GM19240 (cell line): ENCODE results near the gene NPC1L1.
"Not testable (repeated sequence)": the region's sequence is repeated elsewhere in the genome, so short reads cannot be mapped to it uniquely, and the experiment has no call there.

Source experiments
- DNase-seq: peaks from one replicate; pipeline ENCODE4 v3.0.0; 2011; ENCODE audit warnings: low spot score; ENCODE audit not compliant: insufficient read length

The NPC1L1 gene

DNA sequence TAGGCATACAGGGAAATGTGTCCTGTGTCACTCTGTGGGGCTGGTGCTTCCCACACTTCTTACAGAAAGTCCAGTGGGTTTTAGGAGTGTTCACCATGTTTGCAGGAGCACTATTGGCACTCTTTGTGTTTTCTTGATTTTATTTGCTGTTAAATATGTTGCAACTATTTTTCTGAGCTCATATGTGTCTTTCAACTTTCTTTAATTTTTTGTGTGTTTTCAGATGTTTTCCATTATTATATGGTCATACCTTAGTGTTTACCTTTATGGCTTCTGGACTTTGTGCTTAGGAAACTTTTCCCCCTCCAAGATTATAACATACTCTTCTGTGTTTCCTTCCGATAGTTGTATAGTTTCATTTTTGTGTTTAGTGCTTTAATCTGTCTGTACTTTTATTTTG is 29.9 kb downstream of the NPC1L1 start:
- DNase-seq: no peak

DNA sequence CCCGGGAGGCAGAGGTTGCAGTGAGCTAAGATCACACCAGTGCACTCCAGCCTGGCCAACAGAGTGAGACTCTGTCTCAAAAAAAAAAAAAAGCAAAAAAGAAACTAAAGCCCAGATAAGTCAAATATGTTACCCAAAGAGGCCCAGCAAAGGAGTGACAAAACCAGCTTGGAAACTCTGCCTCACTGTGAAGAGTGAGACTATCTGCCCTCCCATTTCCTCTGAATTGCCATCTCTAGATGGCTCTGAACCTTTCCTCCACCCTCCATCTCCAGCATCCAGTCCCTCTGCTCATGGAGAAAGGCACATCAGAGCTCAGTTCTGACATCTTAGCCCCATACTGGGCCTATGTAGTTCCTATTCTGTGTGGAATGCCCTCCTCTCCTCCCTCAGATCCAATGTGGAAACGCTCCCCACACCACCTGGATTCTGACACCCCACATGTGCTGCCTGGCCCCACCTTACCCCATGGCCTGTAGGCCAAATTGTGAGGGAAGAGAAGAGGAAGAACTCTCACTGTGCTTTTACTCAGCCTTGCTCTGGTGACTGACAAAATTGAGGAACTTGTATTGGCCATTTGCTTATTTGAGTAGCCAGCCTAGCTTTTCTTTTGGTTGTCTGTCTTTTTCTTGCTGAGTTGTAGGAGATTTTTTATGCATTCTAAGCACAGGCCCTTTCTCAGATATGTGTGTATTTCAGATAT is 32.7 kb downstream of the NPC1L1 start:
- DNase-seq: no peak

DNA sequence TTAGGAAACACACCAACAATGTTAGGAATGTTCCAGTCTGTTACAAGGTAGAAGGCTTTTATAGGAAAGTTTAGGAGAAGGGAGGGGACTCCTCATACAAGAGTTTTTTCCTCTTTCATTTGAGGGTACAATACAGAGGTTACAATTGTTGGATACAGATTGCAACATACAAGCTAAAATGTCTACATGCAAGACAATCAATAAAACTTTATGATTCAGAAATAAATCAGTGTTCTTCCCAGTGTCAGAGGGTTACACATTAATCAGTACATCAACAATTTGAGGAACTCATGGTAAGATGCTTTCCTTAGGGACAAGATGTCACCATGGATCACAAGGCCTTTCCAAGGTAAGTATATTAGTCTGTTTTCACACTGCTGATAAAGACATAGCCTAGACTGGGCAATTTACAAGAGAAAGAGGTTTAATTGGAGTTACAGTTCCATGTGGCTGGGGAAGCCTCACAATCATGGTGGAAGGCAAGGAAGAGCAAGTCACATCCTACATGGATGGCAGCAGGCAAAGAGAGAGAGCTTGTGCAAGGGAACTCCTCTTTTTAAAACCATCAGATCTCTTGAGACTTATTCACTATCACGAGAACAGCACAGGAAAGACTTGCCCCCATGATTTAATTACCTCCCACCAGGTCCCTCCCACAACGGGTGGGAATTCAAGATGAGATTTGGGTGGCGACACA is 34.4 kb downstream of the NPC1L1 start:
- DNase-seq: not testable (repeated sequence)

DNA sequence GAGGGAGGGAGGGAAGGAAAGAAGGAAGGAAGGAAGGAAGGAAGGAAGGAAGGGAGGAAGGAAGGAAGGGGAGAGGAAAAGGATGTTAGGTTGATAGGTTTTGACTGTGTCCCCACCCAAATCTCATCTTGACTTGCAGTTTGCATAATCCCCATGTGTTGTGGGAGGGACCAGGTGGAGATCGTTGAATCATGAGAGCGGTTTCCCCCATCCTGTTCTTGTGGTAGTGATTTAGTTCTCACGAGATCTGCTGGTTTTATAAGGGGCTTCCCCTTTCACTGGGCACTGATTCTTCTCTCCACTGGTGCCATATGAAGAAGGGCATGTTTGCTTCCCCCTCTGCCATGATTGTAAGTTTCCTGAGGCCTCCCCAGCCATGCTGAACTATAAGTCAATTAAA is 35.5 kb downstream of the NPC1L1 start:
- no peak for DNase-seq

DNA sequence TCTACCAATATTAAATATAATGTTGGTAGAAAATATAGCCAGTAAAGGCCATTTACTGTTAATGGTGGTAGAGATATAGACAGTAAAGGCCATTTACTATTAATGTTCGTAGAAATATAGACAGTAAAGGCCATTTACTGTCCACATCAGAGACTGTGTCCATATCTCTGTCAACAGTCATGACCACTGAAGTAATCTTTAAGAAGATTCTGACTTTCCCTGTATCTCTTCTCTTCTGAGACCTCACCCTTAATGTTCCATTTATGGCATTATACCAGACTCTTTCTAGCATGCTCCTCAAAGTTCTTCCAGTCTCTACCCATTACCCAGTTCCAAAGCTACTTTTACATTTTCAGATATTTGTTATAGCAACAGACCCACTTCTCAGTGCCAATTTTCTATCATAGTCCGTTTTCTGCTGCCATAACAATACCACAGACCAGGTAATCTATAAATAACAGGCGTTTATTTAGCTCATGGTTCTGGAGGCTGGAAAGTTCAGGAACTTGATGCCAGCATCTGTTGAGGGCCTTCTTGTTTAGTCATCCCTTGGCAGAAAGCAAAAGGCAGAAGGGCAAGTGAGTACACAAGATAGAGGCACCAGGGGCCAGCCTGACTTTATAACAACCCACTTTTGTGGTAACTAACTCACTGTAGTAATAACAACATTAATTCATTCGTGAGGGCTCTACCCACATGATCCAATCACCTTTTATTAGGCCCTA is 42.7 kb downstream of the NPC1L1 start:
- DNase-seq: no peak

DNA sequence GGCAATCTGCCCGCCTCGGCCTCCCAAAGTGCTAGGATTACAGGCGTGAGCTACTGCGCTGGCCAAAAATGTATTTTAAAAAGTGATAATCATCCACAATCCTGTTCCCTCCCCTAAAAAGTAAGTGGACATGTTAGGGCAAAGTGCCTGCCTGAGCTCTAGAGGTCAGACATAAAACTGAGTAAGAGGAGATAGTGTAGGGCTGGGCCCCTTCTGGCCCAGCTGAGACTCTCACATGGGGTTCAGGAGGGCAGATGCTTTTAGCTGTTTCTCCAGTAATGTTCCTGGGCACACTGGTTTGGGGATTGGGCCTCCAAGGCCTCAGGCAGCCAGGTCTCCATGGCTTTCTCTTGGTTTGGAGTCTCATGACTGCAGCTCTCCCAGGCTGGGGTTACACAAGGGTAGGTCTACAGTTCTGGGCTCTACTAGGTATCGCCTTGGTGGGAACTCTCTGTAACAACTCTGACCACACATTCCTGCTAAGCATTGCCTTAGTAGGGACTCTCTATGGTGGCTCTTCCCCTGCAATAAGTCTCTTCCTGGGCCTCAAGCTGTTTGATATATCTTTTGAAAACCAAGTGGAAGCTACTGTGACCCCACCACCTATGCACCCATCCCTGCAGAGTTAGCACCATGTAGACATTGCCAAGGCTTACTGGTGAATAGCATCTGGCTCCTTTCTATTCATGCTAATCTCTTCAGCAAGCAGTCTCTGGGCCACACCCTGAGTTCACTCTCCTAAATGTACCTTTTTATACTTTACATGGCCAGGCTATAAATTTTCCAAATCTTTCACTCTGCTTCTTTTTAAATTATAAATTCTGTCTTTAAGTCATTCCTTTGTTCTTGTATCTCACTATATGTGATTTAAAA is 43.7 kb downstream of the NPC1L1 start:
- no peak for DNase-seq

DNA sequence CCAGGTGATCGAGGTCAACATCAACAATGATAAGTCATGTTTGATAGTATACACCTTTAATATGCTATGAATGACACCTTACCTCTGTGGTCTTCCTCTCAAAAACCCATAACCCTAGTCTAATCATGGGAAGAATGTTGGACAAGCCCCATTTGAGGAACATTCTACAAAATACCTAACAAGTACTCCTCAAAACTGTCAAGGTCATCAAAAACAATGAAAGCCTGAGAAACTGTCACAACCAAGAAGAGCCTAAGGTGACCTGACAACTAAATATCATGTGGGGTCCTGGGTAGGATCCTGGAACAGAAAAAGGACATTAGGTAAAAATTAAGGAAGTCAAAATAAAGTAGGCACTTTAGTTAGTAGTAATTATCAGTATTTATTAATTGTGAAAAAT is 44.7 kb downstream of the NPC1L1 start:
- no peak for DNase-seq

DNA sequence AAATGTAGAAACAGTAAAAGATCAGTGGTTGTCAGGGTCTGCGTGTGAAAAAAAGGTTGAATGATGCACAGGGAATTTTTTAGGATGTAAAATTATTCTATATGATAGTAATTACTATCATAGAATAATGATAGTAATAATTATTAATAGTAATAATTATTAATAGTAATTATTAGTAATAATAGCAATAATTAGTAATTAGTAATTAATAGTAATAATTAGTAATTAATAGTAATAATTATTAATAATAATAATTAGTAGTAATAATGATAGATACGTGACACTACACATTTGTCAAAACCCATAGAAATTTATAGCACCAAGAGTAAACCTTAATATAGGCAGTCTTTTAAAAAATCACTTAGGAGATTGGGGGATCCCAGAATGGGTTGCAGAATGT is 46.2 kb downstream of the NPC1L1 start:
- no peak for DNase-seq

DNA sequence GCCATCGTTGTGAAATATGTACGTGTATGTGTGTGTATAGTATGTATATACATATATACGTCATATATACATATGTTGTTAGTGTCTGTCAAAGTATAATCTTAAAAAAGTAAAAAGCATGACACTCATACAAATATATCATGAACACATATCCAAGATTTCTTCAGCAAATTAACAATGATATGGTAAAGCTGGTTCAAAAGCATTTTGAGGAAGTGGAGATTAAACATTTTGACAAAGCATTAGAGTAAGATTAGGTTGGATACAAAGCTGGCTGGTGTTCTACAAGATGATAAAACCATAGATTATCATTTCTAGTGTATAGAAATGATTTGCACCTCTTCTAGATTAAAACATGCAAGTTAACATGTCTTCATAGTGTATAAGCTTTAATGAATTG is 49.9 kb downstream of the NPC1L1 start:
- no peak for DNase-seq

DNA sequence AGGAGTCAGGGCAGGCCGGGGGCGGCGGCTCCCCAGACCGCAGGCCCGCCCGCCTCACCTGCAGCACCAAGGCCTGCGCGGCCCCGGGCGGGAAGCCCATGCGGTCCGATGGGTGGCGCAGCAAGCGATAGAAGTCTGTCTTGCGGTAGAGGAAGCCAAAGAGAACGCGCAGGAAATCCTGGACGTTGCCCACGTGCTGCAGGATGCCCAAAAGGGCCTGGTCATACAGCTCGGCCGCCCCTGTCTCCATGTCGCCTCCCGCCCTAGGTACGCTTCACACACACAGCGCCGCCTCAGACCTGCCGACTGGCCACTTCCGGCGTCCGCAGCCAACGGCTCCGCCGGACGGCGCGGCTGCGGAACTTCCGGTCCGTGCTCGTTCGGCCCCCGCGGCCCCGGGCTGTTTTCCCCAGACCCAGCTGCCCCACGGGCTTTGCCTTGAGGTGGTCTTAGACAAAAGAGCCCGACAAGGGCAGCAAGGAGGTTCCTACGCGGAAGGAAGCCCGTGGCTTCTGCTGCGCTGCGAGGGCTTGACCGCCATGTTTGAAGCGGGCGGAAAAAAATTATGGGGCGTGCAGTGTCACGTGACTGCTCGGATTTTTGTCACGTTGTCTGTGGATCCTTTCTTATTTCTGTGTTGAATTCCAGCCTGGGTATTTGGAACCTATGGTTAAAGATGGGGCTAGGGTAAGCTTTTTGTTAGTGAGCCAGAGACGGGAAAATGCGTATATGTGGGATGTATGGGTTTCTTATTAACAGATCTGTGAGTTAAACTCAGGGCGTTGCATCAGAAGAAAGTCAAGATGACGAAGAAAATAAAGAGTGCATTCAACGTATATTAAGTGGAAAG is 50.6 kb downstream of the NPC1L1 start, which contains the start of gene NUDCD3:
Gene NUDCD3 (minus strand): TSS at position 308 of the 850 bp plus-strand sequence. CDS start 58 bp downstream, at position 250.
- peak; percentile 65 for DNase-seq

DNA sequence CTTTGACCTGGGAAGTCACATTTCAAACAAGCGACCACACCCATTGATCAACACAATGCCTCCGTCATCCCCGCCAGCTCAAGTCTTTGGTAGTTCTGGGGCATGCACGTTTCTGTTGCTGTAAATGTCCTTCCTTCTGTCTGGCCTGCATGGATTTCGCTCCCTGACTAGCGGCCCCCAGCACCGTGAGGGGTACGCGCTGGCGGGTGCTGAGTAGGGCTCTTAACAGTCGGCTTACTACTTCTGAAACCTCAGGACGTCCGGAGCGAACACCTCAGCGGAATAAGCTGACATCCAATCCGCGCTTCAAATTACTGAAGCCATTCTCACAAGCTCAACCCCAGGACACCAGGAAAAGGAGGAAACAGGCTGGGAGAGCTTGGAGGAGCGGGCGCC is 51.2 kb downstream of the NPC1L1 start:
- DNase-seq: peak; percentile 14

DNA sequence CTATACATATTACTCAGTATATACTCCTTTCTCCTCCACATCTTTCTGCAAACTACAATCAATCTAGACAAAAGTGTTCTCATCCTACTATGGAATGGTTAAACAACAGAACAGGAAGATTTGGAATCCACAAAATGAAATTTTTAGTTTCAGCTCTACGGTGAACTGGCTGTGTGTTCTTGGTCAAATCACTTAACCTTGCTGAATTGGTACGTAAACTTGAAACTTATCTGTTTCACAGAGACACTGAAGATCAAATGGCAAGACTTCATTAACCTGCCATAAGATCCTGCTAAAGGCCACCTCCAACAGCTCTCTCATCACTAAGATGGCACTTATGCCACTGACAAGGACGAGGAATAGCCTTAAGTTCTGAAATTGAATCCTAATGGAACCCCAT is 52.2 kb downstream of the NPC1L1 start:
- no peak for DNase-seq

DNA sequence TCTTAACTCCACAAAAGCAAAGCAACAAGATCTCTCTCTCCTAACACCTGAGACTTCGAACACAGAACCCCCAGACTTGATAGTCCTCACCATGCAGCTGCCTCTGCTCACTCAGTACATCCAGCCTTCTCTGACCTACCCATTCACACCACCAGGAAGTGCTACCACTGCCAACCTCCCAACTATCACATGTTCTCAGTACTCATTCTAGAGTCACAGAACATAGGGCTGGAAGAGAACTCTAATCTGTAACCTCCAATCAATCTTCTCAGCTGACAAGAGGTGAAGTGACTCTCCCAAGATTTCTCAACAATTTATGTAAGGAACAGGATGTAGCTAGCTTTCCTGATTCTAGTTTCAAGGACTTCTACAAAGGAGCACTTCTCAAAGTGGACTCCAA is 54.4 kb downstream of the NPC1L1 start:
- DNase-seq: no peak

DNA sequence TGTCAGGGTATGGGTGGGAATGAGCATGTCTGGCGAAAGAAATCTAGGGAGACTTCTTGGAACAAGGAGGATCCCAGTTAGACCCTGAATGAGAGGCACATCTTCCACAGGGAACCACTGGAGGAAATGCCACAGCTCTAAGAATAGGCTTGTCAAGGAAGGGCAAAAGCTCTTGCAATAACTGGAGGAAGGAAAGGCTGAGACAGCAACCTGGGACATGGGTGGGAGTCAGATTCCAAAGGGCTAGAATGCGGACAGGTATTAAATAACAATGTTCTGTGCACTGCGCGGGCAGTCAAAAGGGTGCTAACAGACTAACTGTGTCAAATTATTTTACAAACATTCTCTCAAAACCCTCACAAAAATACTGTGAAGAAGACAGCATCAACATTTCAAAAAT is 55.1 kb downstream of the NPC1L1 start:
- no peak for DNase-seq

DNA sequence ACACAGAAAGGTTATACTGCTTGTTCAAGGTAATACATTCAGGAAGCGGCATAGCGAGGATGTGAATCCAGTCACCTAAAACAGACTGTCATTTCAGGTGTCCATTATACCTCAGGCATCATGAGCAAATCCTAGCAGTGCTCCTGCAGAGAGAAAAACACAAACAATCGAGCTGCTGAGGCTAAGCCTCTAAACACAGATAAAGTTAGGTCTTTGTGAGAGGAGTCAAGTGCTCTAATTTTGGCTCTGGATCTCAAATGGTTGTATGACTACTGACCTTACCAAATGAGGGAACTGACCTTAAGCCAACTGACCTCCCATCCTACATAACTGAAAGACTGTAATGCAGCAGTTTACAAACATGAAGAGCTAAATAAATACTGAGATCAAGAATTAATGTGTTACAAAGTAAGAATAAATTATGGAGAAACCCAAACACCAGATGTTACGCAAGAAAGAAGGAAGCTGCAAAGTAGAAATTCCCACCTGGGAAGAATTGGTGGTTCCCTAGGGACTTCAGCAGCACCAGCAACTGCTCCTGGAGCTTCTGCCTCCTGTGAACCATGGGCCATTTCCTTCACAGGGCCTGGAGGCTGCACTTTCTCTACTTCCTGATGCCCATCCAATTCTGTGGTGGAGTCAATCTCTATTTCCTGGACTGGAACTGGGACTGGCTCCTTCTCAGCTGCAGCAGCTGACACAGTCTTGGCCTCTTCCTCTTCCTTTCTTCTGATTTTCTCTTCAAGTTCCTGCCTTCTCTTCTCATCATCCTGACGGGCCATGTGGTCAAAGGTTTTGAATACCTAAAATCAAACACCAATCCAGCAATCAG is 56.4 kb downstream of the NPC1L1 start:
- DNase-seq: no peak

DNA sequence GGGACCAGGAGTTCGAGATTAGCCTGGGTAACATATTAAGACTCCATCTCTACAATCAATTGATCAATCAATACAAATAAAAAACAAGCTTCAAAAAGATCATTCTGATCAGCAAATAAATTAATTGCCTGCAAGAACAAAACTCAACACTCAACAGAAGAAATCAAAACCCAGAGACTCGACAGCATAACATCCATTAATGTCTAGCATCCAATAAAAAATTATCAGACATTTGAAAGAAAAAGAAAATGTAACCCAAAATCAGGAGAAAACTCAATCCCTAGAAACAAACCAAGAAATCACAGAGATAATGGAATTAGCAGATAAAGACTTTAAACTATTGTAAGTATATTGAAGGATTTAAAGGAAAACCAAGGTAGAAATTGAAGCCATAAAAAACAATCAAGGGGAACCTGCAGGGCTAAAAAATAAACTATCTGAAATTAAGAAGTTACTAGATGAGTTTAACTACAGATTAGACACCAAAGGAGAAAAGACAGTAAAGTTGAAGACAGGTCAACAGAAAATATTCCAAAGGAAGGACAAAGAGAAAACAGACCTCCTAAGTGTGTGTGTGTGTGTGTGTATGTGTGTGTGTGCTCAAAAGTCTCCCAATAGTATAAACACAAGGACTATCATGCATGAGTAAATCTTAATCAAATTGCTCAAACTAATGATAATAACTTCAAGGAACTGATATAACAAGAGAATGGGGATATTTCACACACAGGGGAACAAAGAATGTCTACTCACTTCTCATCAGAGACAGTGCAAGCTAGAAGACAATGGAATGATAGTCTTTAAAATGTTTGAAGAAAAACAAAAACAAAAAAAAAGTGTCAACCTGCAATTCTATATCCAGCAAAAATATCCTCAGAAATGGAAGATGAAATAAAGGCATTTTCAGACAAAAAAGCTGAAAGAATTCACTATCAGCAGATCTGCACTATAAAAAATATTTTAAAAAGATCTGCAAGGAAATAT is 58.3 kb downstream of the NPC1L1 start:
- DNase-seq: no peak

DNA sequence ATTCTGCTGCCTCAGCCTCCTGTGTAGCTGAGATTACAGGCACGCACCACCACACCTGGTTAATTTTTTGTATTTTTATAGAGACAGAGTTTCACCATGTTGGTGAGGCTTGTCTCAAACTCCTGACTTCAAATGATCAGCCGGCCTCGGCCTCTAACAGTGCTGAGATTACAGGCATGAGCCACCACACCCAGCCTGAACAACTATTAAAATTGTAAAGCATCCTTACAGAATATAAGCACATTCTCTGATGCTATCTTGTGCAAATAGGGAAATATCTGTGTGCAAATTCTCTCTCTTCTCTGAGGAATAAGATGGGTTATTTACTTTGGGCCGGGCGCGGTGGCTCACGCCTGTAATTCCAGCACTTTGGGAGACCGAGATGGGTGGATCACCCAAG is 63.2 kb downstream of the NPC1L1 start:
- no peak for DNase-seq

DNA sequence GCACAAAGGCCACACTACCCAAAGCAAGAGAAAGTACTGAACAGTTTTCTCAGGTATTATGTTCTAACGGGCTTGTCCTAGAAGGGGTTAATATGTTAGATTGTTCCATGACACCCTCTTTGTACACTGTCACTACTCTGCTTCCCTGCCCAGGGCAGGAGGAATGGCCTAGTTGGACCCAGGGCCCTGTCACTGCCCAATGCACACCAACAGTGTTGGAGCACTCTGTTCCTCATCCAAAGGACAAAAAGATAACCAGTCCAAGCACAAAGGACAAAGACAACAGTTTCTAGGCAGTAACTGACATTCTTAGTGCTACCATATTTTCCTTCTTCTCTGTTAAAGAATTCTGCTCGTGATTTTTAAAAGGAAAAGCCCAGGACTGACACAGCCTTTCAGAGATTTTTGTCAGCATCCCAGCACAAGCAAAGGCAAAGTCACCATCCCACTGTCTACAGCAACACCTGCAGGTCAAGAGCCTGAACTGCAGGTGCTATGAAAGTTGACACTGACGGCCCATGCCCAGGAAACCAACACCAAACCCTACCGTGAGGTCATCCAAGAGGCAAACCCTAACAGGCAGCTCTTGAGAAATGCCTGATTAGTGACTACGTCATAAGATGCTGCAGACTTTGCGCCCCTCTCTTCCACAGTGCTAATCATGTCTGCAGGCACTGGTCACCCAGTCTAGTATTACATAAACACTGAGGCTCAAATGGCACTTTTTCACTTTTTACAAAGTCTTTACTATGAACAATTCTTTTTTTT is 63.9 kb downstream of the NPC1L1 start:
- DNase-seq: peak; percentile 6
